Measurements from ENCODE around the gene LPCAT1.

The LPCAT1 gene

DNA sequence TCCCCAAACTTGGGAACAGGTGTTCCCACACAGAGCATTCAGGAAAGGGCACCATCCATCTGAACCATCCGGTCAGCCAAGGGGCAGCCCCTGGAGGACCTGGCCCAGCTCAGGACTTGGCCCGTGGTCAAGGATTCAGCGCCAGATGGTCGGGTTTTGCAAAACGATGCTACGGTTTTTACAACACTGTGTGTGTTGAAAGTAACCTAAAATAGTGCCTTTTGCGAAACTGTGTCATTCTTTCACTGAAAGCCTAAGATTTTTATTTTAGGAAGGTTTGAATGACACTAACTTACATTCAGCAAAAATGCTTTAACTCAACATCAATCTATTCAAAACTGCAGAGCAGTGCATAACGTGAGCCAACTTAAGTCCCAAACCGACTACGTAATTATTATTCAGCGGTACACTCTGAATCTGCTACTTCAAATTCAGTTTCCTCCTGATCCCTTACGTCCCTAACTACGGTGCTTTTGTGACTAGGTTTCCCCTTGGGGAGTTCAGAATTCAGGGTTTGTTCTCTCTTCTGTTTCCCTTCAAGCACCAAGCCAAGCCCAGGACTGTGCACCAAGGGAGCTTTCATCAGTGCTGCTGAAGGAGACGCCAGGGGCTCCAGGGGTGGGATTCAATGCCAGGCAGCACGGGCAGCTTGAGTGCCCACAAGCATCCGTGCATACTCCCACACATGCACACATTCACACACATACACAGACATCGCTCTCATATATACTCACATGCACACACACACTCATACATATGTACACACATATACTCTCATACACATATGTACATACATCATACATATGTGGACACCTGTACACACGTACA, 25.8 kb downstream of the LPCAT1 start:
- H3K4me3 ChIP-seq (replicated peaks; ENCODE audit: low read depth, low read length), result no peak overlapping the region
- no peak for DNase-seq (ENCODE audit: low read depth)
- TF ChIP-seq, protein P1, sequence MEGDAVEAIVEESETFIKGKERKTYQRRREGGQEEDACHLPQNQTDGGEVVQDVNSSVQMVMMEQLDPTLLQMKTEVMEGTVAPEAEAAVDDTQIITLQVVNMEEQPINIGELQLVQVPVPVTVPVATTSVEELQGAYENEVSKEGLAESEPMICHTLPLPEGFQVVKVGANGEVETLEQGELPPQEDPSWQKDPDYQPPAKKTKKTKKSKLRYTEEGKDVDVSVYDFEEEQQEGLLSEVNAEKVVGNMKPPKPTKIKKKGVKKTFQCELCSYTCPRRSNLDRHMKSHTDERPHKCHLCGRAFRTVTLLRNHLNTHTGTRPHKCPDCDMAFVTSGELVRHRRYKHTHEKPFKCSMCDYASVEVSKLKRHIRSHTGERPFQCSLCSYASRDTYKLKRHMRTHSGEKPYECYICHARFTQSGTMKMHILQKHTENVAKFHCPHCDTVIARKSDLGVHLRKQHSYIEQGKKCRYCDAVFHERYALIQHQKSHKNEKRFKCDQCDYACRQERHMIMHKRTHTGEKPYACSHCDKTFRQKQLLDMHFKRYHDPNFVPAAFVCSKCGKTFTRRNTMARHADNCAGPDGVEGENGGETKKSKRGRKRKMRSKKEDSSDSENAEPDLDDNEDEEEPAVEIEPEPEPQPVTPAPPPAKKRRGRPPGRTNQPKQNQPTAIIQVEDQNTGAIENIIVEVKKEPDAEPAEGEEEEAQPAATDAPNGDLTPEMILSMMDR (IDR thresholded peaks at IDR 0.05; ENCODE audit: low read length, missing control alignments), result no peak

DNA sequence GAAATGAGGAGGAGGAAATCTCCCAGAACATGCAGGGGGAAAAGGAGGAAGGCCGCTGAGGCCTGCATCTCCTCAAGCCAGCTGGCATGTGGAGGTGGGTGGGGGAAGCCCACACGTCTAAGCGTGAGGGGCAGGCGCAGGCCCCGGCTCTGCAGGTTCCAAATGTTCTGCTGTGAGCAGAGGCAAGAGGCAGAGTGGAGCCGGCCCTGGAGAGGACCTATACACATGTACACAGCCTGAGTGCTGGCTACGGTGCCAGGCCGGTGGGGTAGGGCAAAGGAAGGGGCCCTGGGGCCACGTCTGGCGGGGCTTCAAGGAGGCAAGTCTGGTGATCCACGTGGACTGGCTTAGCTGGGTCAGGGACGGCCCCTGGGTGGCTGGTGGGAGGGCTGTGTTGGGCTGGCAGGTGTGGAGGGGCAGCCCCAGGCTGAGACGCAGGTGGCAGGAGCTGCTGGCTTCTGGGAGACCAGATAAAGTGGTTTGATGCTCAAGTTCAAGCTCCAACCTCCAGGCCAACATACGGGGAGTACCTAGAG, 26.4 kb downstream of the LPCAT1 start:
- no peak overlapping the region for H3K4me3 ChIP-seq (replicated peaks; ENCODE audit: low read depth, low read length)
- TF ChIP-seq, protein P1 (IDR thresholded peaks at IDR 0.05; ENCODE audit: low read length, missing control alignments), result no peak
- DNase-seq (ENCODE audit: low read depth), result no peak

DNA sequence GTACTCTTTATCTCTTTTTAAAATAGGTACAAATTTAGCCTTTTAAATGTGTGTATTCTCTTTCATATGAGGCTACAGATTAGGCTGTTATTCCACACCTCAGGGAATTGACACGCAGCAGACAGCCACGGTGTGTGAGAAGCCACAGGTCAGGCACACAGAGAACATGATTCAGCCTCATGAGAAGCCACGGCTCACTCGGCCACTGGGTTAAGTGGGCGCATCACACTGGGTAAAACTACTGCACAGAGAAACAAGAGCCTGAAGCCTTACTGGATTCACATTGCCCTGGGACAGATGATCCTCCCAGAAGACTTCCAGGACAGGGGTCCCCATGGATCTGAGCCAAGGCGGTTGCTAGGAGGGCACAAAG, 28.2 kb downstream of the LPCAT1 start:
- TF ChIP-seq, protein P1 (IDR thresholded peaks at IDR 0.05; ENCODE audit: low read length, missing control alignments), result no peak
- H3K4me3 ChIP-seq (replicated peaks; ENCODE audit: low read depth, low read length), result no peak overlapping the region
- DNase-seq (ENCODE audit: low read depth), result no peak

DNA sequence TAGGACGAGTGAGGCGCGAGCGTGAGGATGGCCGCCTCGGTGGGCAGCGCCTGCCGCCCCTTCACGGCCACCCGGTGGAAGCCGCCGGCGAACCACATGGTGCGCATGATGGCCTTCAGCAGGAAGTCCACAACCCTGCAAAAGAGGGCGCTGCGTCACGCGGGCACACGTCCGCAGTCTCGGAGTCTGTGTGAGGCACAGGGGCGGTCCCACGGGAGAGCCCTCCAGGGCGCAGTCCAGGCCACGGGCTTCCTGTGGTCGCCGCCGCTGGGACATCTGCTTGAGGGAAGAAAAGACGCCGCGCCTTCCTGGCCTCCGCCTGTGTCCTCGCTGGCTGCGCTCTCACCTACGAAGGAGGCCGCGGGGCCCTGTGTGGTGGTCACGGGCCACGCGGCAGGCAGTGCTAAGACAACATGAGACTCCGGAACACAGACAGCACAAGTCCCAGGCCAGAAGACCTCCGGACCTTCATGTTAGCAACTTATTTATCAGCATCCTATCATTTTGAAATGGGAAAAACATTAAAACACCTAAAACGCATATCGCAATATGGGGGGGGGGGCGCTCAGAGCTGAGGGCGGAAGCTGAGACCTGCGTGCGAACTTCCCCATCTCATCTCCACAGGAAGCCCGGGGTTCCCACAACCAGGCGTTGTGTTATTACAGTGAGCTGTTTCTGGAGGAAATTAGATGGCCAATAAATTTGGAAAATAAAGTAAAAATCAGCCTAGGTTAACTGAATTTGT, 28.8 kb downstream of the LPCAT1 start:
- TF ChIP-seq, protein P1 (IDR thresholded peaks at IDR 0.05; ENCODE audit: low read length, missing control alignments), result no peak
- no peak for DNase-seq (ENCODE audit: low read depth)

DNA sequence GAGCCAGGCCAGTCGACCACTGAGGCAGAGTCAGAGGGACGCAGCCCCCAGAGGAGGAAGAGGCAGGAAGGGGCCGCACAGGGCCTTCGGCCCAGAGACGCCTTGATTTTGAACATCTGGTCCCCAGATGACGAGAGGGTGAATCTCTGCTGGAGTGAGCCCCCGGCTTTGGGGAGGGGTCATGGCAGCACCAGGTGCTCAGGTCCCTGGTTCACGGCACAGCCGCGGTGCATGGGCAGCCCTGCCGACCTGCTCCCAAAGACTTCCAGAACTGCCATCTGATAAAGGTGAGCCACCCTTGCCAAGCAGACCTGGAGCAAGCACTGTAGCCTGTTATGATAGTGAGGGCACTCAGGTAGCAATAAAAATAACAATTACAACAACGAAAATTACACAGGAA, 29.8 kb downstream of the LPCAT1 start:
- DNase-seq (ENCODE audit: low read depth), result no peak
- TF ChIP-seq, protein P1 (IDR thresholded peaks at IDR 0.05; ENCODE audit: low read length, missing control alignments), result no peak
- no peak overlapping the region for H3K4me3 ChIP-seq (replicated peaks; ENCODE audit: low read depth, low read length)

More for the DNA sequence above, 28.8 kb downstream of the LPCAT1 start:
- H3K4me3 ChIP-seq (replicated peaks; ENCODE audit: low read depth, low read length), result no peak overlapping the region

DNA sequence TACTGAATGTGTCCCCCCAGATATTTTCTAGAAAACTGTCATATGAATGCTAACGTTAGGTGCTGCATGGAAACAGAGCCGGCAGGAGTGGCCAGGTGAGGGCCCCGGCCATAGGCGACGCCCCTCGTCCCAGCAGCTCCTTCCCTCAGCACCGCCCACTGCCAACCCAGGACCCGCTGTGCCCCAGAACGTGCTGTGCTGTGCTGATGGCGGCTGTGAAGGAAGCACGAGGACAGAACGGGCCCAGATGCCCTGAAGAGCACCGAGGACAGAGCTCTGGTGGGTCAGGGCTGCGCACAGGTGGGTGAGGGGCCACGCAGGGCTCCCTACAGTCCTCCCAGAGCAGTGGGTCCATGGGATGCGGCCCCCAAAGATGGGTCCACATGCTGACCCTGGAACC, 30.3 kb downstream of the LPCAT1 start:
- TF ChIP-seq, protein P1 (IDR thresholded peaks at IDR 0.05; ENCODE audit: low read length, missing control alignments), result no peak
- no peak for DNase-seq (ENCODE audit: low read depth)
- no peak overlapping the region for H3K4me3 ChIP-seq (replicated peaks; ENCODE audit: low read depth, low read length)
